GM12878 (cell line): Measurements from ENCODE around the gene HORMAD1. TPM values are rescaled to one million over a fixed set of nuclear protein-coding genes. Genes with fewer than 3 reads are reported as not detected.

Experiments
- ATAC-seq: fragments of 200-7000 bp; cut with Tn5 transposase; 3 replicates; pipeline ENCODE4 v1.9.1; 2020; ENCODE audit warnings: mild to moderate bottlenecking, moderate library complexity
- BruUV-seq: library from RNA; stranded (reverse); fragments of 400-500 nt; replicated peaks from 2 replicates; lab custom pipeline; 2021; lab: Mats Ljungman, UMichigan
- CTCF ChIA-PET: fragments of 300-600 bp; sonication (Branson Sonifier 250); formaldehyde crosslinking; extraction: SDS; loops from one replicate; lab custom pipeline; 2021; ENCODE audit warnings: inconsistent platforms; lab: Yijun Ruan, JAX
- POLR2A ChIA-PET: fragments of 350-600 bp; formaldehyde crosslinking; extraction: SDS; loops from one replicate; lab custom pipeline; 2021; ENCODE audit warnings: inconsistent platforms; lab: Charles Lee
- RAD21 ChIA-PET: fragments of 300-600 bp; sonication (Branson Sonifier 250); formaldehyde crosslinking; loops from one replicate; lab custom pipeline; 2023; ENCODE audit warnings: antibody characterized with exemption; ENCODE audit not compliant: unreplicated experiment; lab: Charles Lee
- SMC1A ChIA-PET: fragments of 300-600 bp; sonication (Branson Sonifier 250); formaldehyde crosslinking; loops from one replicate; lab custom pipeline; 2023; ENCODE audit not compliant: unreplicated experiment, uncharacterized antibody; lab: Charles Lee
- DNase-seq: peaks from one replicate; pipeline ENCODE4 v3.0.0-alpha.2; 2011; ENCODE audit warnings: low read depth, low spot score
- FAIRE-seq: peaks from 3 replicates; lab custom pipeline; 2011; peaks lifted over from hg19 to GRCh38; lab: Jason Lieb, UNC
- H2AFZ ChIP-seq: 2 replicates; pipeline ENCODE4 v1.6.0; 2011; ENCODE audit warnings: low read depth, low read length, control low read depth; ENCODE audit not compliant: control insufficient read depth
- H3K27ac ChIP-seq: 2 replicates; pipeline ENCODE4 v1.5.1; 2011; ENCODE audit warnings: control low read depth; ENCODE audit not compliant: control insufficient read depth, insufficient read depth
- H3K27me3 ChIP-seq, 2 experiments: replicated peaks in 1 of 2; 2 replicates each; pipeline versions ENCODE4 v1.6.0 to v1.6.1; 2011; ENCODE audit warnings: low read length in 1 of 2; ENCODE audit not compliant: control insufficient read depth in 2 of 2, insufficient read depth in 2 of 2
- H3K36me3 ChIP-seq, 2 experiments: 2 replicates each; pipeline ENCODE4 v1.5.1; 2011; ENCODE audit warnings: low read length in 1 of 2; ENCODE audit not compliant: control insufficient read depth in 2 of 2, insufficient read depth in 2 of 2
- H3K4me1 ChIP-seq: 2 replicates; pipeline ENCODE4 v1.6.1; 2011; ENCODE audit warnings: mild to moderate bottlenecking, low read length, moderate library complexity, mixed read lengths; ENCODE audit not compliant: control insufficient read depth, insufficient read depth
- H3K4me2 ChIP-seq: 2 replicates; pipeline ENCODE4 v1.6.0; 2011; ENCODE audit warnings: control low read depth; ENCODE audit not compliant: control insufficient read depth, insufficient read depth
- H3K4me3 ChIP-seq: fragments of 200-600 bp; sonication (generic); 2 replicates; pipeline ENCODE4 v1.5.1; 2016
- H3K79me2 ChIP-seq: 2 replicates; pipeline ENCODE4 v1.6.0; 2011; ENCODE audit warnings: low read length; ENCODE audit not compliant: control insufficient read depth, insufficient read depth
- H3K9ac ChIP-seq: 2 replicates; pipeline ENCODE4 v1.8.0; 2011; ENCODE audit warnings: low read length, control low read depth, mixed read lengths; ENCODE audit not compliant: control insufficient read depth, insufficient read depth
- H3K9me3 ChIP-seq: replicated peaks from 3 replicates; pipeline ENCODE4 v1.5.1; 2011; ENCODE audit warnings: mild to moderate bottlenecking, low read length; ENCODE audit not compliant: control insufficient read depth, insufficient read depth
- H4K20me1 ChIP-seq: 2 replicates; pipeline ENCODE4 v1.6.0; 2011; ENCODE audit not compliant: control insufficient read depth, insufficient read depth
- BACH1 ChIP-seq: fragments of 450-650 bp; IDR thresholded peaks from 2 replicates; pipeline ENCODE4 v1.6.1; 2017; ENCODE audit warnings: mild to moderate bottlenecking, borderline replicate concordance
- CBX3 ChIP-seq: fragments of 200-600 bp; sonication (generic); IDR thresholded peaks from 2 replicates; pipeline ENCODE4 v1.6.1; 2016; ENCODE audit warnings: low read depth, borderline replicate concordance
- DPF2 ChIP-seq: fragments of 450-650 bp; IDR thresholded peaks from 2 replicates; pipeline ENCODE4 v1.6.1; 2017; ENCODE audit warnings: mild to moderate bottlenecking
- KAT2A ChIP-seq: conservative IDR thresholded peaks from 2 replicates; pipeline ENCODE4 v1.6.1; 2011; ENCODE audit warnings: low read depth, low read length; ENCODE audit not compliant: control insufficient read depth
- POLR2A ChIP-seq: IDR thresholded peaks from 2 replicates; pipeline ENCODE4 v1.6.1; 2011; ENCODE audit warnings: low read depth, mild to moderate bottlenecking, low read length
- RELA ChIP-seq: fragments of 450-650 bp; IDR thresholded peaks from 2 replicates; pipeline ENCODE4 v1.8.0; 2014; ENCODE audit warnings: borderline replicate concordance; ENCODE audit not compliant: partially characterized antibody
- SP1 ChIP-seq: IDR thresholded peaks from one replicate; pipeline ENCODE4 v1.6.1; 2011; ENCODE audit warnings: low read depth, low read length
- WRNIP1 ChIP-seq: IDR thresholded peaks from 2 replicates; pipeline ENCODE4 v1.6.1; 2011; ENCODE audit warnings: low read depth, low read length, improper control_type of control experiment, borderline replicate concordance
- ZNF217 ChIP-seq: fragments of 450-650 bp; IDR thresholded peaks from 2 replicates; pipeline ENCODE4 v1.6.1; 2017; ENCODE audit warnings: antibody characterized with exemption, mild to moderate bottlenecking
- ZZZ3 ChIP-seq: IDR thresholded peaks from 2 replicates; pipeline ENCODE4 v1.6.1; 2011; ENCODE audit warnings: low read depth; ENCODE audit not compliant: control insufficient read depth, insufficient read length
- WGBS: methylation state at CpG from one replicate; pipeline ENCODE4 v1.1.6; 2016; ENCODE audit warnings: low lambda C conversion rate; ENCODE audit not compliant: insufficient replicate concordance, insufficient coverage; ENCODE audit errors: missing lambda C conversion rate; 5-methylcytosine and 5-hydroxymethylcytosine counted together
- in situ Hi-C: fragments of 300-500 bp; cut with MboI; formaldehyde crosslinking; loops from 9 replicates; pipeline ENCODE4 v1.14.3; 2018; ENCODE audit warnings: mixed read lengths
- intact Hi-C: fragments of 100-400 bp; cut with micrococcal nuclease; formaldehyde crosslinking; loops from one replicate; pipeline ENCODE4 v1.14.2; 2022; ENCODE audit not compliant: unreplicated experiment
- polyA plus RNA-seq, 11 experiments: library from polyadenylated mRNA; depleted of rRNA in 4 of 11; unstranded in 6 of 11; stranded (reverse) in 5 of 11; fragments of >200 nt; fragmentation: Nextera tagmentation in 4 of 11; fragmentation: Illumina TruSeq in 1 of 11; extraction: Ambion mirVana in 4 of 11; extraction: Trizol in 1 of 11; gene quantifications; 1 replicate in 1 of 11; 2 replicates in 10 of 11; pipeline versions ENCODE4 v1.2.1 to v1.2.3, GENCODE V29; 2011 to 2016; ENCODE audit warnings: inconsistent platforms in 2 of 11, missing spikeins in 2 of 11, low read depth in 1 of 11
- total RNA-seq, 4 experiments: library from RNA; depleted of rRNA in 3 of 4; stranded (reverse); fragments of >200 nt in 3 of 4; fragmentation: Illumina TruSeq in 1 of 4; extraction: Trizol in 1 of 4; gene quantifications; 2 replicates each; pipeline versions ENCODE4 v1.2.1 to v1.2.3, GENCODE V29; 2013 to 2021
- TF ChIP-seq, protein P1 (sequence below): IDR thresholded peaks from 2 replicates; pipeline ENCODE4 v1.6.1; 2011; ENCODE audit warnings: low read depth, mild to moderate bottlenecking, low read length, moderate library complexity, borderline replicate concordance; ENCODE audit errors: extremely low read depth
- TF ChIP-seq, protein P2 (sequence below): fragments of 450-650 bp; IDR thresholded peaks from 2 replicates; pipeline ENCODE4 v1.6.1; 2017; ENCODE audit warnings: low read depth, mild to moderate bottlenecking, moderate library complexity
- TF ChIP-seq, protein P3 (sequence below): fragments of 450-650 bp; IDR thresholded peaks from 2 replicates; pipeline ENCODE4 v1.6.1; 2018; ENCODE audit warnings: mild to moderate bottlenecking, low read depth, moderate library complexity; ENCODE audit not compliant: partially characterized antibody
- TF ChIP-seq, protein P4 (sequence below), 3 experiments: IDR thresholded peaks in 2 of 3; conservative IDR thresholded peaks in 1 of 3; 2 replicates each; pipeline ENCODE4 v1.5.1; 2011; ENCODE audit warnings: low read depth in 3 of 3, low read length in 3 of 3, mild to moderate bottlenecking in 3 of 3, control low read depth in 2 of 3, moderate library complexity in 2 of 3, inconsistent platforms in 1 of 3, mixed read lengths in 1 of 3; ENCODE audit not compliant: control insufficient read depth in 2 of 3, insufficient read depth in 1 of 3; ENCODE audit errors: extremely low read depth in 1 of 3

The HORMAD1 gene
- total and polyA plus RNA-seq, 10 of the 15 experiments (the other 5 are each of a cell fraction or from before 2014, with no cell fraction given) = 0.08 to 0.22 (median 0.20) TPM; not detected in 6

GRCh38 chr1:150686275-150686674 is 34.4 kb downstream of the HORMAD1 start:
- DNase-seq (no peak), ATAC-seq (no peak), FAIRE-seq (no peak)
- Histone ChIP-seq H3K9me3 (no peaks in the 10 kb centered on the region; the same call in 2 of the 3 replicates), H3K79me2 (no peaks in the 10 kb centered on the region), H3K4me1 (peaks cover 4% of the 10 kb centered on the region), H3K4me2 (no peak overlapping the region), H3K4me3 (no peak overlapping the region), H2AFZ (no peak overlapping the region), H3K9ac (no peak overlapping the region), H3K36me3 (peaks cover 0 to 6% of the 10 kb centered on the region in 2 experiments; a peak in 2 of 4 replicates), H3K27ac (no peak overlapping the region), H3K27me3 (no peaks in the 10 kb centered on the region), H4K20me1 (no peaks in the 10 kb centered on the region)
- in situ Hi-C loops = no loop called here
- WGBS = 96% methylated on average over 3 of the region's 3 CpGs
- ChIA-PET SMC1A (interaction anchor here (1.2 kb wide), 2 partner anchors 11 to 15 kb away, joined by 5 to 6 read pairs; partner anchors contain the start of gene GOLPH3L), POLR2A (interaction anchor here (0.6 to 2.0 kb wide), 2 partner anchors 11 to 154 kb away, joined by 3 to 7 read pairs; partner anchors contain the start of gene GOLPH3L), RAD21 (interaction anchor here (0.9 kb wide), 1 partner anchor 11 kb away, joined by 5 read pairs; the partner anchor contains the start of gene GOLPH3L), CTCF (interaction anchor here (2.0 to 3.6 kb wide), 2 partner anchors 11 to 126 kb away, joined by 4 to 14 read pairs; partner anchors contain the start of gene GOLPH3L)
- no TSS peak for BruUV-seq
- TF ChIP-seq, protein P1, sequence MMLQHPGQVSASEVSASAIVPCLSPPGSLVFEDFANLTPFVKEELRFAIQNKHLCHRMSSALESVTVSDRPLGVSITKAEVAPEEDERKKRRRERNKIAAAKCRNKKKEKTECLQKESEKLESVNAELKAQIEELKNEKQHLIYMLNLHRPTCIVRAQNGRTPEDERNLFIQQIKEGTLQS = no peak
- no peak for TF ChIP-seq SP1
- no peak for TF ChIP-seq ZZZ3
- TF ChIP-seq POLR2A = no peak
- no peak for TF ChIP-seq ZNF217
- TF ChIP-seq, protein P2, sequence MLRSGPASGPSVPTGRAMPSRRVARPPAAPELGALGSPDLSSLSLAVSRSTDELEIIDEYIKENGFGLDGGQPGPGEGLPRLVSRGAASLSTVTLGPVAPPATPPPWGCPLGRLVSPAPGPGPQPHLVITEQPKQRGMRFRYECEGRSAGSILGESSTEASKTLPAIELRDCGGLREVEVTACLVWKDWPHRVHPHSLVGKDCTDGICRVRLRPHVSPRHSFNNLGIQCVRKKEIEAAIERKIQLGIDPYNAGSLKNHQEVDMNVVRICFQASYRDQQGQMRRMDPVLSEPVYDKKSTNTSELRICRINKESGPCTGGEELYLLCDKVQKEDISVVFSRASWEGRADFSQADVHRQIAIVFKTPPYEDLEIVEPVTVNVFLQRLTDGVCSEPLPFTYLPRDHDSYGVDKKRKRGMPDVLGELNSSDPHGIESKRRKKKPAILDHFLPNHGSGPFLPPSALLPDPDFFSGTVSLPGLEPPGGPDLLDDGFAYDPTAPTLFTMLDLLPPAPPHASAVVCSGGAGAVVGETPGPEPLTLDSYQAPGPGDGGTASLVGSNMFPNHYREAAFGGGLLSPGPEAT = no peak
- no peak for TF ChIP-seq BACH1
- TF ChIP-seq WRNIP1 = no peak
- TF ChIP-seq, protein P3, sequence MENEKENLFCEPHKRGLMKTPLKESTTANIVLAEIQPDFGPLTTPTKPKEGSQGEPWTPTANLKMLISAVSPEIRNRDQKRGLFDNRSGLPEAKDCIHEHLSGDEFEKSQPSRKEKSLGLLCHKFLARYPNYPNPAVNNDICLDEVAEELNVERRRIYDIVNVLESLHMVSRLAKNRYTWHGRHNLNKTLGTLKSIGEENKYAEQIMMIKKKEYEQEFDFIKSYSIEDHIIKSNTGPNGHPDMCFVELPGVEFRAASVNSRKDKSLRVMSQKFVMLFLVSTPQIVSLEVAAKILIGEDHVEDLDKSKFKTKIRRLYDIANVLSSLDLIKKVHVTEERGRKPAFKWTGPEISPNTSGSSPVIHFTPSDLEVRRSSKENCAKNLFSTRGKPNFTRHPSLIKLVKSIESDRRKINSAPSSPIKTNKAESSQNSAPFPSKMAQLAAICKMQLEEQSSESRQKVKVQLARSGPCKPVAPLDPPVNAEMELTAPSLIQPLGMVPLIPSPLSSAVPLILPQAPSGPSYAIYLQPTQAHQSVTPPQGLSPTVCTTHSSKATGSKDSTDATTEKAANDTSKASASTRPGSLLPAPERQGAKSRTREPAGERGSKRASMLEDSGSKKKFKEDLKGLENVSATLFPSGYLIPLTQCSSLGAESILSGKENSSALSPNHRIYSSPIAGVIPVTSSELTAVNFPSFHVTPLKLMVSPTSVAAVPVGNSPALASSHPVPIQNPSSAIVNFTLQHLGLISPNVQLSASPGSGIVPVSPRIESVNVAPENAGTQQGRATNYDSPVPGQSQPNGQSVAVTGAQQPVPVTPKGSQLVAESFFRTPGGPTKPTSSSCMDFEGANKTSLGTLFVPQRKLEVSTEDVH = no peak
- no peak for TF ChIP-seq CBX3
- no peak for TF ChIP-seq DPF2
- TF ChIP-seq, protein P4, sequence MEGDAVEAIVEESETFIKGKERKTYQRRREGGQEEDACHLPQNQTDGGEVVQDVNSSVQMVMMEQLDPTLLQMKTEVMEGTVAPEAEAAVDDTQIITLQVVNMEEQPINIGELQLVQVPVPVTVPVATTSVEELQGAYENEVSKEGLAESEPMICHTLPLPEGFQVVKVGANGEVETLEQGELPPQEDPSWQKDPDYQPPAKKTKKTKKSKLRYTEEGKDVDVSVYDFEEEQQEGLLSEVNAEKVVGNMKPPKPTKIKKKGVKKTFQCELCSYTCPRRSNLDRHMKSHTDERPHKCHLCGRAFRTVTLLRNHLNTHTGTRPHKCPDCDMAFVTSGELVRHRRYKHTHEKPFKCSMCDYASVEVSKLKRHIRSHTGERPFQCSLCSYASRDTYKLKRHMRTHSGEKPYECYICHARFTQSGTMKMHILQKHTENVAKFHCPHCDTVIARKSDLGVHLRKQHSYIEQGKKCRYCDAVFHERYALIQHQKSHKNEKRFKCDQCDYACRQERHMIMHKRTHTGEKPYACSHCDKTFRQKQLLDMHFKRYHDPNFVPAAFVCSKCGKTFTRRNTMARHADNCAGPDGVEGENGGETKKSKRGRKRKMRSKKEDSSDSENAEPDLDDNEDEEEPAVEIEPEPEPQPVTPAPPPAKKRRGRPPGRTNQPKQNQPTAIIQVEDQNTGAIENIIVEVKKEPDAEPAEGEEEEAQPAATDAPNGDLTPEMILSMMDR (IDR thresholded peaks at IDR 0.05 in 2 of 3, conservative IDR thresholded peaks at IDR 0.05 in 1 of 3; ENCODE audit: control insufficient read depth in 2 of 3, extremely low read depth in 1 of 3, insufficient read depth in 1 of 3, low read depth in 3 of 3, low read length in 3 of 3) = no peak
- TF ChIP-seq KAT2A = no peak
- TF ChIP-seq RELA = no peak
- intact Hi-C loops = no loop called here
